ENCODE measurements around the gene CTSS.

- TF ChIP-seq POLR2A (IDR thresholded peaks at IDR 0.05; ENCODE audit: low read depth, low read length) (no peak), POLR2AphosphoS5 (IDR thresholded peaks at IDR 0.05; ENCODE audit: low read depth, low read length) (no peak), SPI1 (IDR thresholded peaks at IDR 0.05; ENCODE audit: low read depth, low read length) (no peak), PAX5 (IDR thresholded peaks at IDR 0.05; ENCODE audit: insufficient read depth, low read length, severe bottlenecking) (no peak), TAF1 (IDR thresholded peaks at IDR 0.05; ENCODE audit: low read depth, low read length) (no peak)
Measured at GRCh38 chr1:150692720-150693119, 72.9 kb downstream of the CTSS start.
